CD4-positive, CD25-positive, alpha-beta regulatory T cell (primary cell): Measurements from ENCODE around the gene RUNX2. TPM values are rescaled to one million over a fixed set of nuclear protein-coding genes. Genes with fewer than 3 reads are reported as not detected.

Source experiments
- ATAC-seq, 2 donors: fragments of 150-1000 bp; cut with Tn5 transposase; one replicate each; pipeline ENCODE4 v1.10.0; 2021; ENCODE audit warnings: low read depth in 2 of 2, moderate number of reproducible peaks in 2 of 2, moderate library complexity in 1 of 2
- DNase-seq, 3 donors: peaks; one replicate each; pipeline versions ENCODE4 v3.0.0 to v3.0.0-alpha.2; 2012 to 2022; ENCODE audit warnings: mixed read lengths in 1 of 3
- H3K27ac ChIP-seq: one replicate; pipeline ENCODE4 v1.7.0; 2013; ENCODE audit warnings: mild to moderate bottlenecking, low read length; ENCODE audit not compliant: insufficient read depth, poor library complexity, severe bottlenecking
- H3K27me3 ChIP-seq: one replicate; pipeline ENCODE4 v1.7.0; 2013; ENCODE audit warnings: low read length; ENCODE audit not compliant: control insufficient read depth, insufficient read depth
- H3K36me3 ChIP-seq: one replicate; pipeline ENCODE4 v1.7.0; 2013; ENCODE audit warnings: mild to moderate bottlenecking, low read length, moderate library complexity; ENCODE audit not compliant: control insufficient read depth, insufficient read depth
- H3K4me1 ChIP-seq: 2 replicates; pipeline ENCODE4 v1.7.0; 2013; ENCODE audit warnings: mild to moderate bottlenecking, low read length; ENCODE audit not compliant: insufficient read depth, control insufficient read depth, poor library complexity, severe bottlenecking
- H3K4me3 ChIP-seq: one replicate; pipeline ENCODE4 v1.7.0; 2013; ENCODE audit warnings: low read depth, mild to moderate bottlenecking, low read length, moderate library complexity
- H3K9me3 ChIP-seq, 2 experiments: 1 replicate in 1 of 2; 2 replicates in 1 of 2; pipeline ENCODE4 v1.7.0; 2013; ENCODE audit warnings: low read length in 2 of 2, mild to moderate bottlenecking in 1 of 2, moderate library complexity in 1 of 2; ENCODE audit not compliant: control insufficient read depth in 2 of 2
- H3K27ac Mint-ChIP-seq, 3 donors: one replicate each; pipeline ENCODE4 v1.8.0; 2020 to 2022; ENCODE audit warnings: mild to moderate bottlenecking in 3 of 3, mixed read lengths in 3 of 3, moderate library complexity in 2 of 3
- H3K27me3 Mint-ChIP-seq: one replicate; pipeline ENCODE4 v1.8.0; 2022; ENCODE audit warnings: mild to moderate bottlenecking, mixed read lengths
- H3K36me3 Mint-ChIP-seq: one replicate; pipeline ENCODE4 v1.8.0; 2020; ENCODE audit warnings: mixed read lengths
- H3K4me1 Mint-ChIP-seq, 4 donors: one replicate each; pipeline ENCODE4 v1.8.0; 2020 to 2022; ENCODE audit warnings: mixed read lengths in 4 of 4, mild to moderate bottlenecking in 1 of 4
- H3K4me3 Mint-ChIP-seq, 4 donors: one replicate each; pipeline ENCODE4 v1.8.0; 2020 to 2022; ENCODE audit warnings: mild to moderate bottlenecking in 4 of 4, mixed read lengths in 4 of 4, moderate library complexity in 3 of 4
- H3K9me3 Mint-ChIP-seq, 7 donors: one replicate each; pipeline ENCODE4 v1.8.0; 2020 to 2022; ENCODE audit warnings: mixed read lengths in 7 of 7, mild to moderate bottlenecking in 3 of 7, moderate library complexity in 2 of 7
- polyA plus RNA-seq, 4 donors: library from polyadenylated mRNA; unstranded; fragments of 300-500 nt; fragmentation: Illumina TruSeq; gene quantifications; one replicate each; pipeline ENCODE4 v1.2.3, GENCODE V29; 2021
- total RNA-seq: library from RNA; stranded (reverse); gene quantifications from one replicate; pipeline ENCODE4 v1.2.3, GENCODE V29; 2022

Gene RUNX2
- total and polyA plus RNA-seq, 5 donors from 2014 or later: 5.3 to 30.0 (median 5.5) TPM

DNA sequence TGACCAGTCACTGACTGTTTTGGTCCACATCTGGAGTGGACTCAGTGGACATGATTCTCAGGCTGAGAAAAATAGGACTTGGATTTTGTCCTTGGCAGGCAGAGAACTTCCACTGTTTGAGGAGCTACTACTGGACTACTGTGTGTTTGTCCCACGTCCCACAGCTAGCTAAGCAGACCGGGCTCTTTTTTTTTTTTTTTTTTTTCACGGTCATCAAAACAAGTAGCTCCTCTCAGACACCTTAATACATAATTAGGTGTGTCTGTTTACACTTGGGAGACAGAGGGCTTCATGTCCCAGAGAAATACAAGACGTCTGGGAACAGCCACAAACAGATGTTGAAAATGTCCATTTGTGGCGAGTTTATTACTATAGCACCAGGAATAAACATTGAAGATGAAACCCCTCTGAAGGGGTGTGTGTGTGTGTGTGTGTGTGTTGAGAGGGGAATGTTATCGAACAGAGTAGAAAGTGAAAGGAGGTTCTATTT lies 204.6 kb downstream of the RUNX2 start:
- H3K9me3 ChIP-seq: no peaks in the 10 kb centered on the region
- Mint-ChIP-seq H3K4me1 (peaks cover 0 to 8% (median 2%) of the 10 kb centered on the region in 4 donors), H3K9me3 (peaks cover 0 to 2% (median 0%) of the 10 kb centered on the region in 7 donors), H3K27ac (peak overlapping the region in 1 of 3 donors; percentile 67), H3K36me3 (peaks cover 8% of the 10 kb centered on the region), H3K27me3 (no peaks in the 10 kb centered on the region), H3K4me3 (no peak overlapping the region)
- no peak overlapping the region for H3K27ac ChIP-seq
- no peaks in the 10 kb centered on the region for H3K36me3 ChIP-seq
- H3K4me3 ChIP-seq: no peak overlapping the region
- DNase-seq (no peak), ATAC-seq (no peak)
- H3K4me1 ChIP-seq: no peaks in the 10 kb centered on the region
- H3K27me3 ChIP-seq: no peaks in the 10 kb centered on the region

DNA sequence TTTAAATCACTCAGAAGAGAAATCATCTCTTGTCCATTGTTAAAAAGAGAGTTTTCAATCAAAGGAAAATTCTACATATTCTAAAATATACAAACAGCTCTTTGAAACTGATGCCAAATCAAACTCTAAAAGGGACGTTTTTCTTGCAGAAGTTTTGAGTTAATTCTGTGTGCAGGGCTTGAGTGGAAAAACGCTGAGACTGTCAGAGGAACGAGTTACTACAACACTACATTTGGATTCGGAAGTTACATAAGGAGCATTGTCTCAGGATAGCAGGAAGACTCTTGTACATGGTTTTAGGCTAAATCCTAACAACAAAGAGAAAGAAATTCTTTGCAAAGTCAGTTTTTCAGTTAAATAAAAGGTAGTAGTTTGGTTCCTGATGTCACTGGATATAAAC lies 205.3 kb downstream of the RUNX2 start:
- H3K4me1 Mint-ChIP-seq: peaks cover 0 to 8% (median 5%) of the 10 kb centered on the region in 4 donors
- Histone ChIP-seq H3K9me3 (no peaks in the 10 kb centered on the region), H3K36me3 (no peaks in the 10 kb centered on the region), H3K27ac (no peak overlapping the region), H3K4me3 (no peak overlapping the region), H3K27me3 (no peaks in the 10 kb centered on the region), H3K4me1 (no peaks in the 10 kb centered on the region)
- peaks cover 5% of the 10 kb centered on the region for H3K36me3 Mint-ChIP-seq
- no peaks in the 10 kb centered on the region for H3K27me3 Mint-ChIP-seq
- no peak overlapping the region for H3K4me3 Mint-ChIP-seq
- H3K9me3 Mint-ChIP-seq: no peaks in the 10 kb centered on the region
- DNase-seq (no peak), ATAC-seq (no peak)
- peak overlapping the region in 1 of 3 donors; percentile 3 for H3K27ac Mint-ChIP-seq

DNA sequence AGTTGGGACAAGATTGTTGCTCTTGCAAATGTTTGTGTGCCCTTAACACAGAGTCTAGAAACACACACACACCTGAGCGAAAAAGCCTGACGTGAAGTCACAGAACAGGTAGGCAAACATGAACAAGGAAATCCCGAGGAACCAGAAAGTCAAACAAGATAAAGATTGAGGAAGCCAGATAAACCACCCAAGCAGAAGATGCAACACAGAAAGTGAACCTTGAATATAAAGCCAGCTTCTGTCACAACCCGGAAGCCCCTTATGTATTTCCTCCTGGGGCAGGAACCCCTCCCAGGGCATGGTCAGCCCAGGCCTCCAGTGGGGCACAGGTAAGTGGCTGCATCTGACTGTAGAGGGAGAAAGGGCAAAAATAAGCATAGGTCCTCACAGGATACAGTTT lies 207.8 kb downstream of the RUNX2 start:
- no peaks in the 10 kb centered on the region for H3K9me3 ChIP-seq
- DNase-seq (no peak), ATAC-seq (no peak)
- peaks cover 9% of the 10 kb centered on the region for H3K36me3 Mint-ChIP-seq
- no peaks in the 10 kb centered on the region for H3K4me1 ChIP-seq
- no peak overlapping the region for H3K4me3 ChIP-seq
- H3K9me3 Mint-ChIP-seq: no peaks in the 10 kb centered on the region
- no peak overlapping the region for H3K4me3 Mint-ChIP-seq
- no peak overlapping the region for H3K27ac ChIP-seq
- no peaks in the 10 kb centered on the region for H3K27me3 Mint-ChIP-seq
- no peaks in the 10 kb centered on the region for H3K27me3 ChIP-seq
- H3K4me1 Mint-ChIP-seq: peaks cover under 1 to 11% (median 10%) of the 10 kb centered on the region in 4 donors
- H3K27ac Mint-ChIP-seq: peak overlapping the region in 1 of 3 donors; percentile 90
- H3K36me3 ChIP-seq: no peaks in the 10 kb centered on the region

DNA sequence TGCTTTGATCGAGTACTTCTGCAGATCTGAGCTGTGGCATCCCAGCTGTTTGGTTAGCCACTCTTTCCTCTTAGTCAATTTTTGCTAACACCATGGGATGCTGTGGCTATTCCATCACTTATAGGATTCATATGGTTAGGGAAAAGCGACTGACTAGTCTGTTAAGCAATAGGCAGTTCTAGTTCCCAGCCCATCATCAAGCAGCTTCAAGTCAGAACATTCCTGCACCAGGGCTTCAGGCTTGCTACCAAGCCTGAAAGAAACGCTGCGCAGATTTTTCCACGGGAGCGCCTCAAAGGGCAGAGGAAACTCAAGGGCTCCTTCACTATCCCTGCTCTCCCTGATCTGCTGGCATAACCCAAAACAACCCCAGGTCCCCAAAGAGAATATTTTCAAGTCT lies 209.4 kb downstream of the RUNX2 start:
- H3K27ac Mint-ChIP-seq: no peak overlapping the region
- no peaks in the 10 kb centered on the region for H3K27me3 Mint-ChIP-seq
- H3K27ac ChIP-seq: no peak overlapping the region
- no peaks in the 10 kb centered on the region for H3K9me3 Mint-ChIP-seq
- no peak overlapping the region for H3K4me3 Mint-ChIP-seq
- no peaks in the 10 kb centered on the region for H3K36me3 ChIP-seq
- H3K4me3 ChIP-seq: no peak overlapping the region
- H3K4me1 Mint-ChIP-seq: peaks cover 3 to 11% (median 9%) of the 10 kb centered on the region in 4 donors
- H3K27me3 ChIP-seq: no peaks in the 10 kb centered on the region
- no peaks in the 10 kb centered on the region for H3K4me1 ChIP-seq
- no peak for DNase-seq
- no peaks in the 10 kb centered on the region for H3K9me3 ChIP-seq
- ATAC-seq: no peak
- H3K36me3 Mint-ChIP-seq: peaks cover 12% of the 10 kb centered on the region

DNA sequence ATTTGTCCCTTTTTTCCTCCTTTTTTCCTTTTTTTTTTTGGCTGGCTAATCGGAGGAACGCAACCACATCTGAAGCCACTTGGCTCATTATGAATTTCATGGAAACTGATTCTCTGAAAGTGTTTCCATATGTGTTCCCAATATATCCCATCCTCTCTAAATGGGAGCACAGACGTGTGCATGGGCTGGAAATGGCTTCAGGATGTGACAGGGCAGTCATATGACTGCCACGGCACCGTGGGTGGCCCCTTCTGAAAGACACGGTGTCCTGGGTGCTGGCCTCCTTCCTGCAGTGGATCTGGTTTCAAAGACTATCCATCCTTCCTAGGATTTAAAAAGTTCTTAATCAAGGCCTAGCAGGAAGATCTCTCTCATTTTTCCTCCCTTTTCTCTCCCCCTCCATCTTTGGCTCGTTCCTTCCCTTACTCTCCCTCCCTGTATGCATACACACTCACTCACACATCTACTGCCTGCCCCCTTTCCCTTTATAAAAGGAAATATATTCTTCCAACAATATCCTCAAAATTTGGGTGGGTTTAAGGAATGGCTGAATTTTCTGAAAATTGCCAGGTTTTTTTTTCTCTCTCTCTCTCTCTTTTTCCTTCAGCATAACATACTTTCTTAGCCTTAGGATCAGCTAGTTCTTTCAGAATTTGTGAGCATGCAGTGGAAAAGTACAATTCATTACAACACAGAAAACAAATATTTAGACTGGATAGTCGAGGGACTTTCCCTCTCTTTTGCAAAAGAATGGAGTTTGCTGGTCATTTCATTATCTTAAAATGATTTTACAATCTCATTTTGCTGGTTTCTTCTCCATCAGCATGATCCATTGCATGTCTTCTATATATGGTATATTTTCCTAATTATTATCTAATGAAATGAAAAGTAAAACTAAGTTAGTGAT lies 210.8 kb downstream of the RUNX2 start:
- Mint-ChIP-seq H3K36me3 (peaks cover 14% of the 10 kb centered on the region), H3K27ac (no peak overlapping the region), H3K4me1 (peaks cover 3 to 11% (median 9%) of the 10 kb centered on the region in 4 donors), H3K9me3 (no peaks in the 10 kb centered on the region), H3K4me3 (no peak overlapping the region), H3K27me3 (no peaks in the 10 kb centered on the region)
- Histone ChIP-seq H3K9me3 (no peaks in the 10 kb centered on the region), H3K36me3 (no peaks in the 10 kb centered on the region), H3K4me3 (no peak overlapping the region), H3K4me1 (no peaks in the 10 kb centered on the region), H3K27ac (no peak overlapping the region), H3K27me3 (no peaks in the 10 kb centered on the region)
- ATAC-seq: no peak
- no peak for DNase-seq

DNA sequence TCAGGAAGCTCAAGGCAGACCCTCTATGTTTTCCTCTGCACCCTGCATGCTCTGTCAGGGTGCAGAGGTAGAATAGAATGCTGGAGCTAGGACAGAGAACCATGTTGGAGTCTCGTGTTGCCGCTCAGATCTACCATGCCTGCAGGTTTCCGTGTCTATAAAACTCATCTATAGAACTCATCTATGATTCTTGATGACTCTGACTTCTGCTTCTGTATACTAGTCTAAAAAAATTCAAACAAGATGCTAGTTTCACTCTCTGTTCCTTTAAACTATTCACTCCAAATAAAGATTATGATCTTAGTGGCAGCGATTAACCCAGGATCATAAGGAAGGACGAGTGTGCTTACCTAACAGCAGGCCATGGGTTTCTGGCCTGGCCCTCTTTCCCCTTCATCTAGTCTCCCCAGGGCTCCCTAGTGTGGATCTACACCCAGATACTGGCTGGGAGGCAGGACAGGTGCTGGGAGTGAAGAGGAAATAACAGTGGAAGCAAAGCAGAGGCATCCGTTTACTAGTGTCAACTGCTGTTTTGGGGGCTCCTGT lies 212.3 kb downstream of the RUNX2 start:
- H3K4me3 Mint-ChIP-seq: no peak overlapping the region
- ATAC-seq (no peak), DNase-seq (no peak)
- H3K9me3 Mint-ChIP-seq: no peaks in the 10 kb centered on the region
- H3K27me3 Mint-ChIP-seq: no peaks in the 10 kb centered on the region
- peaks cover 16% of the 10 kb centered on the region for H3K36me3 Mint-ChIP-seq
- H3K4me1 Mint-ChIP-seq: peaks cover 3 to 11% (median 9%) of the 10 kb centered on the region in 4 donors
- Histone ChIP-seq H3K9me3 (no peaks in the 10 kb centered on the region), H3K4me1 (no peaks in the 10 kb centered on the region), H3K36me3 (no peaks in the 10 kb centered on the region), H3K27me3 (no peaks in the 10 kb centered on the region), H3K27ac (no peak overlapping the region), H3K4me3 (no peak overlapping the region)
- peak overlapping the region in 1 of 3 donors; percentile 8 for H3K27ac Mint-ChIP-seq

DNA sequence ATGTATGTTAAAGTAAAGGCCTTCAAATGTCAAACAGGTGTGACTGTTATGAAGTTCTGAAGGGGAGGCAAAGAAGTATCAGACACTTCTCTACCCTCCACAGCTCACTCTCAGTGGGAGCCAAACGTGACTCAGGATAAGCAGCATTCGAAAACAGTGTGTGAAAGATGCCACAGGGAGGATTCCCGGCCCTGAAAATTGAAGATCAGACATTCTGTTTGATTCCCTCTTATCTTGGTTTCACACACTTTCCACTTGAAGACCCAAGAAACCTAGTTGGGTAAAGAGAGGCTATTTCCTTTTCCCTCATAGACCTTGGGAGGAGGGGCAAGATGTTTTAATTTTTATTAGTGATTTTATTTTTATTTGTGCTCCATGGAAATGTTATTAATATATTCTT lies 213.8 kb downstream of the RUNX2 start:
- H3K27ac Mint-ChIP-seq: no peak overlapping the region
- H3K4me1 ChIP-seq: no peaks in the 10 kb centered on the region
- no peaks in the 10 kb centered on the region for H3K9me3 ChIP-seq
- DNase-seq (no peak), ATAC-seq (no peak)
- H3K36me3 Mint-ChIP-seq: peaks cover 11% of the 10 kb centered on the region
- H3K36me3 ChIP-seq: peaks cover 3% of the 10 kb centered on the region
- no peak overlapping the region for H3K27ac ChIP-seq
- H3K4me3 Mint-ChIP-seq: no peak overlapping the region
- no peak overlapping the region for H3K4me3 ChIP-seq
- H3K9me3 Mint-ChIP-seq: no peaks in the 10 kb centered on the region
- no peaks in the 10 kb centered on the region for H3K27me3 Mint-ChIP-seq
- H3K4me1 Mint-ChIP-seq: peaks cover 3 to 11% (median 5%) of the 10 kb centered on the region in 4 donors
- H3K27me3 ChIP-seq: no peaks in the 10 kb centered on the region
